ENCODE measurements around the gene SLAMF9.

DNA sequence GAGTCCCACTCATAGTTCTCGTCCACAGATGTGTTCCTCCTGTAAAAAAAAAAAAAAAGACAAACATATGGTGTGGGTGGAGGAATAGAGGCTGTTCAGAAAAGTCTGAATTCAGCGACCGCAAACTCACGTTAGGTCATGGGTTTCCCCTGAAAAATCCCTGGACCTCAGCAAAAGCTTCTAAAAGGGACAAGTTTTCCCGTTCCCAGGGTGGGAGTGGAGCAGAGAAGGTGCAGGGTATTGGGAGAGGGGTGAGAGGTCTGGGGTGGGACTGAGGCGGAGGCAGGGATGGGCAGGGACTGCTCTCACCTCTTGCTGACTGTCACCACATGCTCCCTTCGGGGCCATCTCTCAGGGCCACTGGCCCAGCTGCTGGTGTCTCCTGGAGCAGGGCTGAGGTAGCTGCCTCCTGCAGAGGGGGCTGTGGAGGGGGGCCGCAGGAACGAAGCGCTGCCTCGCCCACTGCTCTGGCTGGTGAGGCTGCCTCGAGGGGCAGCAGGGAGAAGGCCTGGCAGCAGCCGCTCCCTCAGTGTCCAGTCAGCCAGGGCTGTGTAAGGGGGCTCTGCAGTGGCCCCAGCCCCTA, 26.1 kb downstream of the SLAMF9 start:
- no peak for TF ChIP-seq CTCF (IDR thresholded peaks at IDR 0.05; ENCODE audit: low read depth, low read length, missing input control)
- TF ChIP-seq MAX (IDR thresholded peaks at IDR 0.05) = no peak
- TF ChIP-seq, protein P1, sequence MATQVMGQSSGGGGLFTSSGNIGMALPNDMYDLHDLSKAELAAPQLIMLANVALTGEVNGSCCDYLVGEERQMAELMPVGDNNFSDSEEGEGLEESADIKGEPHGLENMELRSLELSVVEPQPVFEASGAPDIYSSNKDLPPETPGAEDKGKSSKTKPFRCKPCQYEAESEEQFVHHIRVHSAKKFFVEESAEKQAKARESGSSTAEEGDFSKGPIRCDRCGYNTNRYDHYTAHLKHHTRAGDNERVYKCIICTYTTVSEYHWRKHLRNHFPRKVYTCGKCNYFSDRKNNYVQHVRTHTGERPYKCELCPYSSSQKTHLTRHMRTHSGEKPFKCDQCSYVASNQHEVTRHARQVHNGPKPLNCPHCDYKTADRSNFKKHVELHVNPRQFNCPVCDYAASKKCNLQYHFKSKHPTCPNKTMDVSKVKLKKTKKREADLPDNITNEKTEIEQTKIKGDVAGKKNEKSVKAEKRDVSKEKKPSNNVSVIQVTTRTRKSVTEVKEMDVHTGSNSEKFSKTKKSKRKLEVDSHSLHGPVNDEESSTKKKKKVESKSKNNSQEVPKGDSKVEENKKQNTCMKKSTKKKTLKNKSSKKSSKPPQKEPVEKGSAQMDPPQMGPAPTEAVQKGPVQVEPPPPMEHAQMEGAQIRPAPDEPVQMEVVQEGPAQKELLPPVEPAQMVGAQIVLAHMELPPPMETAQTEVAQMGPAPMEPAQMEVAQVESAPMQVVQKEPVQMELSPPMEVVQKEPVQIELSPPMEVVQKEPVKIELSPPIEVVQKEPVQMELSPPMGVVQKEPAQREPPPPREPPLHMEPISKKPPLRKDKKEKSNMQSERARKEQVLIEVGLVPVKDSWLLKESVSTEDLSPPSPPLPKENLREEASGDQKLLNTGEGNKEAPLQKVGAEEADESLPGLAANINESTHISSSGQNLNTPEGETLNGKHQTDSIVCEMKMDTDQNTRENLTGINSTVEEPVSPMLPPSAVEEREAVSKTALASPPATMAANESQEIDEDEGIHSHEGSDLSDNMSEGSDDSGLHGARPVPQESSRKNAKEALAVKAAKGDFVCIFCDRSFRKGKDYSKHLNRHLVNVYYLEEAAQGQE (IDR thresholded peaks at IDR 0.05) = no peak
- TF ChIP-seq TAF1 (conservative IDR thresholded peaks at IDR 0.05) = no peak
- no peak for TF ChIP-seq SP1 (IDR thresholded peaks at IDR 0.05)
- TF ChIP-seq ZBTB33 (IDR thresholded peaks at IDR 0.05) = no peak
- TF ChIP-seq YY1 (IDR thresholded peaks at IDR 0.05) = no peak
- no peak for TF ChIP-seq RAD21 (IDR thresholded peaks at IDR 0.05)

All from liver (tissue), 3 donors.